A204.1 (cell line): Measurements from ENCODE around the gene CKAP2L.
"Not testable (repeated sequence)": the region's sequence is repeated elsewhere in the genome, so short reads cannot be mapped to it uniquely, and the experiment has no call there.

Experiments used
- FAIRE-seq: peaks from 2 replicates; lab custom pipeline; 2012; peaks lifted over from hg19 to GRCh38; lab: Jason Lieb, UNC

CKAP2L gene

GRCh38 chr2:112706947-112707346 lies 57.5 kb downstream of the CKAP2L start:
- not testable (repeated sequence) for FAIRE-seq

- FAIRE-seq = no peak
These were observed 58.2 kb downstream of the CKAP2L start for GRCh38 chr2:112706170-112706664.

GRCh38 chr2:112705575-112705974 lies 58.8 kb downstream of the CKAP2L start:
- no peak for FAIRE-seq

GRCh38 chr2:112703684-112704083 lies 60.7 kb downstream of the CKAP2L start:
- no peak for FAIRE-seq

- no peak for FAIRE-seq
These were observed 63.4 kb downstream of the CKAP2L start for GRCh38 chr2:112701052-112701451.

- FAIRE-seq = no peak
These were observed 64.3 kb downstream of the CKAP2L start for GRCh38 chr2:112699984-112700667.

GRCh38 chr2:112698834-112699515 lies 65.4 kb downstream of the CKAP2L start:
- no peak for FAIRE-seq

GRCh38 chr2:112694182-112694581 lies 70.2 kb downstream of the CKAP2L start:
- FAIRE-seq = no peak

- no peak for FAIRE-seq
These were observed 70.8 kb downstream of the CKAP2L start for GRCh38 chr2:112693596-112693995.

- no peak for FAIRE-seq
These were observed 71.5 kb downstream of the CKAP2L start for GRCh38 chr2:112692918-112693317.

GRCh38 chr2:112692495-112692911 lies 71.9 kb downstream of the CKAP2L start:
- no peak for FAIRE-seq

GRCh38 chr2:112691881-112692281 lies 72.5 kb downstream of the CKAP2L start:
- FAIRE-seq = no peak

- no peak for FAIRE-seq
These were observed 73.5 kb downstream of the CKAP2L start for GRCh38 chr2:112690853-112691401.

- no peak for FAIRE-seq
These were observed 76.1 kb downstream of the CKAP2L start for GRCh38 chr2:112688086-112688880.

GRCh38 chr2:112687522-112687921 lies 76.9 kb downstream of the CKAP2L start:
- FAIRE-seq = no peak
